GM13977 (cell line): ENCODE data around the gene CD7.
"Not testable (repeated sequence)": the region's sequence is repeated elsewhere in the genome, so short reads cannot be mapped to it uniquely, and the experiment has no call there.

ENCODE experiments used
- DNase-seq: peaks from one replicate; pipeline ENCODE4 v3.0.0; 2012; ENCODE audit warnings: low spot score
- in situ Hi-C: fragments of 300-500 bp; cut with MboI; formaldehyde crosslinking; loops from one replicate; pipeline ENCODE4 v1.12.0; 2022; ENCODE audit warnings: low sequenced_read_pairs, low pct_unique_long_range_greater_than_20kb, mixed read lengths, inconsistent platforms; ENCODE audit not compliant: unreplicated experiment
- TF ChIP-seq, protein P1 (sequence below): IDR thresholded peaks from 2 replicates; pipeline ENCODE4 v1.5.1; 2012; ENCODE audit warnings: mild to moderate bottlenecking, control low read depth; ENCODE audit not compliant: insufficient read depth; ENCODE audit errors: extremely low read depth, missing control alignments

The CD7 gene

GRCh38 chr17:82317394-82318168 is at the start of gene CD7:
Gene CD7 (minus strand): TSS chr17:82317608. CDS start chr17:82317495, 113 bp downstream.
- TF ChIP-seq, protein P1, sequence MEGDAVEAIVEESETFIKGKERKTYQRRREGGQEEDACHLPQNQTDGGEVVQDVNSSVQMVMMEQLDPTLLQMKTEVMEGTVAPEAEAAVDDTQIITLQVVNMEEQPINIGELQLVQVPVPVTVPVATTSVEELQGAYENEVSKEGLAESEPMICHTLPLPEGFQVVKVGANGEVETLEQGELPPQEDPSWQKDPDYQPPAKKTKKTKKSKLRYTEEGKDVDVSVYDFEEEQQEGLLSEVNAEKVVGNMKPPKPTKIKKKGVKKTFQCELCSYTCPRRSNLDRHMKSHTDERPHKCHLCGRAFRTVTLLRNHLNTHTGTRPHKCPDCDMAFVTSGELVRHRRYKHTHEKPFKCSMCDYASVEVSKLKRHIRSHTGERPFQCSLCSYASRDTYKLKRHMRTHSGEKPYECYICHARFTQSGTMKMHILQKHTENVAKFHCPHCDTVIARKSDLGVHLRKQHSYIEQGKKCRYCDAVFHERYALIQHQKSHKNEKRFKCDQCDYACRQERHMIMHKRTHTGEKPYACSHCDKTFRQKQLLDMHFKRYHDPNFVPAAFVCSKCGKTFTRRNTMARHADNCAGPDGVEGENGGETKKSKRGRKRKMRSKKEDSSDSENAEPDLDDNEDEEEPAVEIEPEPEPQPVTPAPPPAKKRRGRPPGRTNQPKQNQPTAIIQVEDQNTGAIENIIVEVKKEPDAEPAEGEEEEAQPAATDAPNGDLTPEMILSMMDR = no peak
- DNase-seq = no peak
- in situ Hi-C loops = no loop called here

- DNase-seq = no peak
- TF ChIP-seq, protein P1 = no peak
- in situ Hi-C loops = no loop called here
Observed at GRCh38 chr17:82366749-82367148, 49.3 kb upstream of the CD7 start.

- TF ChIP-seq, protein P1 = no peak
- in situ Hi-C loops = no loop called here
- no peak for DNase-seq
Observed at GRCh38 chr17:82365606-82366295, 48.3 kb upstream of the CD7 start.

DNA sequence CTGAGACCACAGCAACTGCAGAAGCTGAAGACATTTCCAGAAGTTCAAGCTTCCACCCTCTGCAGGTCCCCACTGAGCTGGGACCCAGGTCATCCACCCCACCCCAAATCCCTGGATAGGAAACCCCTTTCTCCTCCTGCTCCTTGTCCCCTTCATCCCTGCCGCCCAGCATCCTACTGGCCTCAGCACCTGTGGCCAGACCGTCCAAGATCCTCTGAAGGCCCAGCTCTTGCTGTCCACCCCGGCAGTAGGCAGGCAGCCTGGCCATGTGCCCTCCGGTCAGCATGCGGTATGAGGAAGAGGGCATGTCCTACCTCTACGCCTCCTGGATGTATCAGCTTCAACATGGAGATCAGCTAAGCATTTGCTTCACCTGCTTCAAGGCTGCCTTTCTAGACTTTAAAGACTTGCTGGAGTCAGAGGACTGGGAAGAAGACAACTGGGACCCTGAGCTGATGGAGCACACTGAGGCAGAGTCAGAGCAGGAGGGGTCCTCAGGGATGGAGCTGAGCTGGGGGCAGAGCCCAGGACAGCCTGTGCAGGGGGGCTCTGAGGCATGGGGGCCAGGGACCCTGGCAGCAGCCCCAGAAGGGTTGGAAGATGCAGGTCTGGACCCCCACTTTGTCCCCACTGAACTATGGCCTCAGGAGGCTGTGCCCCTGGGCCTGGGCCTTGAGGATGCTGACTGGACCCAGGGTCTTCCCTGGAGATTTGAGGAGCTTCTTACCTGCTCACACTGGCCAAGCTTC is 44.7 kb upstream of the CD7 start:
- in situ Hi-C loops = no loop called here
- DNase-seq = no peak
- TF ChIP-seq, protein P1 = no peak

GRCh38 chr17:82359451-82360074 is 42.2 kb upstream of the CD7 start:
- DNase-seq = not testable (repeated sequence)
- in situ Hi-C loops = loop anchor here (10.0 kb wide), 1 partner anchor 195 kb away; no protein-coding TSS in a partner anchor

DNA sequence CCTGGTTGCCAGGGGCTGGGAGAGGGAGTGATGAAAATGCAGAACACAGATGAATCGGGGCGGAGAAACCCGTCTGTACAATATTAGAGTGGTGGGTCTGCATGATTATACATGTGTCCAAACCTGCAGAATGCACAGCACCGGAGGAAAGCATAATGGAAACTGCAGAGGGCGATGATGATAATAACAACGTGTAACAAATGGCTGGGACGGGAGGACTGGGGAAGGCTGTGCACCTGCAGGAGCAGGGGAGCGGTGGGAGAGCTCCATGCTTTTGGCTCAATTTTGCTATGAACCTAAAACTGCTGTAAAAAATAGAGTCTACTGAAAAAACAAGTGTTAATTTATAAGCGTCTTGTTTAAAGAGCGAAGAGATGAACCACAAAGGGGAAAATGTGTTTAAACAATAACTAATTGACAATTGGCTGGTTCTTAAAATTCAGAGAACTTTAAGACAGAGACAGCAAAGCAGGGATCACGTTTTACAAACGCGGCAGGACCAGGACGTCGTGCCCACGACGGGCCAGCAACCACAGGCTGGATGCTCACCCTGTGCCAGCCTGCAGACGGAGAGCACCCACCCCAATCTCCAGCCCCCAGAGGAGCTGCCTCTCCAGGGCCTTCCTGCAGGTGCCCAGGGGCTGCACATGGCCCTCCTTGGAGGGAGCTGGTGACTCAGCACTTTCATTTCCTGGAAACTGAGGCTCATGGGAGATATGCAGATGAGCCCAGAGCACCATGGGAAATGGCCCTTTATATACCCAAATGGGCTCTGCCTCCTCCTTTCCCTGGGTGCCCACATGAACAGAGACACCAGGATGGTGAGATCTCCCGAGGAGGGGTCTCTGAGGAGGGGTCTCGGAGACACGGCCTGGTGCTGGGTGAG is 41.3 kb upstream of the CD7 start, which contains the start of gene TEX19:
TEX19 (plus strand) TSS at position 783 of the 886 bp plus-strand sequence. CDS start 2,904 bp downstream, outside the sequence.
- TF ChIP-seq, protein P1 = no peak
- in situ Hi-C loops = loop anchor here (10.0 kb wide), 1 partner anchor 196 kb away; no protein-coding TSS in a partner anchor
- no peak for DNase-seq
